Mesendoderm (in vitro differentiated cells): Measurements from ENCODE around the gene MAPK6.
A peak's percentile ranks its signal among the peaks of the same experiment; 100 is the strongest.

ENCODE experiments used
- DNase-seq: peaks from one replicate; pipeline ENCODE4 v3.0.0; 2013
- H2AK5ac ChIP-seq: 2 replicates; pipeline ENCODE4 v1.6.1; 2013; ENCODE audit warnings: low read length, inconsistent platforms
- H2BK120ac ChIP-seq: 2 replicates; pipeline ENCODE4 v1.6.1; 2013; ENCODE audit warnings: low read depth, mild to moderate bottlenecking, low read length, moderate library complexity, mixed read lengths
- H2BK15ac ChIP-seq: replicated peaks from 2 replicates; pipeline ENCODE4 v1.6.1; 2013; ENCODE audit warnings: low read depth, mild to moderate bottlenecking, moderate library complexity
- H2BK5ac ChIP-seq: 2 replicates; pipeline ENCODE4 v1.6.1; 2013; ENCODE audit warnings: low read length, inconsistent platforms
- H3K18ac ChIP-seq: 2 replicates; pipeline ENCODE4 v1.6.1; 2013; ENCODE audit warnings: mild to moderate bottlenecking, low read length, mixed read lengths
- H3K23ac ChIP-seq: one replicate; pipeline ENCODE4 v1.6.1; 2013; ENCODE audit warnings: low read length
- H3K27ac ChIP-seq: 2 replicates; pipeline ENCODE4 v1.5.1; 2013; ENCODE audit warnings: low read depth, mild to moderate bottlenecking, inconsistent platforms, low read length, moderate library complexity
- H3K27me3 ChIP-seq: 2 replicates; pipeline ENCODE4 v1.6.1; 2013; ENCODE audit warnings: low read length, control low read depth, mild to moderate bottlenecking, inconsistent platforms; ENCODE audit not compliant: insufficient read depth, poor library complexity
- H3K36me3 ChIP-seq: 2 replicates; pipeline ENCODE4 v1.6.1; 2013; ENCODE audit warnings: low read length, inconsistent platforms; ENCODE audit not compliant: control insufficient read depth, insufficient read depth
- H3K4ac ChIP-seq: one replicate; pipeline ENCODE4 v1.6.1; 2013; ENCODE audit warnings: low read depth, mild to moderate bottlenecking, low read length, moderate library complexity
- H3K4me1 ChIP-seq: 2 replicates; pipeline ENCODE4 v1.6.1; 2013; ENCODE audit warnings: low read depth, low read length, inconsistent platforms; ENCODE audit not compliant: control insufficient read depth
- H3K4me2 ChIP-seq: 2 replicates; pipeline ENCODE4 v1.6.1; 2013; ENCODE audit warnings: low read length
- H3K4me3 ChIP-seq: 2 replicates; pipeline ENCODE4 v1.5.1; 2013; ENCODE audit warnings: mild to moderate bottlenecking, low read length
- H3K56ac ChIP-seq: one replicate; pipeline ENCODE4 v1.6.1; 2013; ENCODE audit warnings: low read length
- H3K79me1 ChIP-seq: 2 replicates; pipeline ENCODE4 v1.6.1; 2013; ENCODE audit warnings: low read length, inconsistent platforms
- H3K79me2 ChIP-seq: 2 replicates; pipeline ENCODE4 v1.6.1; 2013; ENCODE audit warnings: mild to moderate bottlenecking, low read length; ENCODE audit not compliant: control insufficient read depth, insufficient read depth
- H3K9ac ChIP-seq: 2 replicates; pipeline ENCODE4 v1.6.1; 2013; ENCODE audit warnings: low read length, inconsistent platforms
- H4K5ac ChIP-seq: one replicate; pipeline ENCODE4 v1.6.1; 2013; ENCODE audit warnings: low read length
- H4K8ac ChIP-seq: one replicate; pipeline ENCODE4 v1.6.1; 2013; ENCODE audit warnings: low read depth, mild to moderate bottlenecking, control low read depth, low read length, moderate library complexity
- WGBS: extraction: QIAGEN DNeasy Blood & Tissue Kit; methylation state at CpG from one replicate; pipeline ENCODE4 v1.1.7; 2013; ENCODE audit warnings: low lambda C conversion rate, missing lambda C conversion rate; ENCODE audit not compliant: insufficient coverage; ENCODE audit errors: extremely low coverage; 5-methylcytosine and 5-hydroxymethylcytosine counted together

The MAPK6 gene

DNA sequence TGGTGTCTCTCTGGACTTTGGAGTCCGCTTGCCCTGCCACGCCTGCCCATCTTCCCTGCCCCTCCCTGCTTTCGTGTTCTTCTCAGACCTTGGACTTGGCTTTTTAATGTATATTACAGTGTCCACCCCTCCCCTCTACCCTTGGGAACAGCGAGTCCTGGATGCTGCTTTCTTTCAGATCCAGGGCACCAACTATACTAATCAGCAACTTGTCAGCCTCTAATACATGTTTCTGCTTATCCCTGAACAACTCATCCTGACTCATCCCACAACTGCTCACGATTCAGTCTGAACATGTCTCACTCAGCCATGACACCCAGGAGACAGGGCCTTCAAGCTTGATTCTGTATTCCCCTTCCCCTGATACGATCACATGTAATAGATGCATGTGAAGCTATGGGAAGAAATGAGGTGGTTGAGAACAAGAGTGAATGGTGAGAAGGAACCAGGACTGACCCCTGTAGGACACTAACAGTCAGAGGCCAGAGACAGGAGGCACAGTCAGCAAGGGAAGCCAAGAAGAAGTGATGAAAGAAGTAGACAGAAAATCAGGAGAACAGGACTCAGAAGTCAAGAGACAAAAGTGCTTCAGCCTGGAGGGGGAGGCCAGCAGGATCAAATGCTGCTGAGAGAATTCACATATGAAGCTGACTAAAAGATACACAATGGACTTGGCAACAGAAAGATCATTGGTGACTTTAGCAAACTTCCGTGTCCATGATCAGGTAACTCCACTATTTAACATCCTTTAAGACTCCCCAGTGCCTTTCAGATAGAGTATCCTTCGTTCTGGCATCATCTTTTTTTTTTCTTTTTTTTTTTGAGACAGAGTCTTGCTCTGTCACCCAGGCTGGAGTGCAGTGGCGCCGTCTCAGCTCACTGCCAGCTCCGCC, 58.1 kb downstream of the MAPK6 start:
- Histone ChIP-seq H3K27ac (no peak overlapping the region), H3K56ac (no peak overlapping the region), H3K9ac (no peak overlapping the region)

DNA sequence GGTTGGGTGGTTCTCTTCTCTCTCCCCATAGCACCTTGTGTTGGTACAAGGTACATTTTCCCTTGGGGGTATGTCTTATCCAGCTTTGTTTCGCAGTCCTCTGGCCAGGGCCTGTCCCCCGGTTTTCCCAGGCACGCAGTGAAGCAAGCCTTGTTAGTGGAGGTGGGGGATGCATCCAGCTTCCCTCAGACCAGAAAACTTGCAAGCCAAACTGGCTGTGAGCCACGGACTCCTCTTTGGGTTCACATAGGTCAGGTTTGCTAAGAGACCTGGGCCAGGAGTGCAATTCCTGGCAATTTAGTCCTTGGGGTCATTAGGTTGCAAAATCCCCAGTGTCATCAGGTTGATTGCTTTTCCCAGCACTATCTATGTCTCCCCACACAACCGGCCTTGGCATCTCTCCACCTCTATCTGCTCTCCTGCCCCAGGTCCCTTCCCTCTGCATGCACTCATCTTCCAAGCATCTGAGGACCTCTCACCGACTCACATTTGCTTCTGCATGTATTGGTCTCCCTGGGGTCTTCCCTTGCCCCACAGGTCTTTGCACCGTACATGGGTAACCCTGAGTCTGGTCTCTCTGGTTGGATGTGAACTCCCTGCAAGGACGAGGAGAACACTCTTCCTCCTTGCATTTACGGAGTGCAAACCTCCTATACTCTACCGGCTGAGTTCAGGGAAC, 59.3 kb downstream of the MAPK6 start:
- Histone ChIP-seq H3K4me1 (no peaks in the 10 kb centered on the region), H3K4me3 (no peak overlapping the region), H3K56ac (no peak overlapping the region), H2AK5ac (no peak overlapping the region), H3K4me2 (no peak overlapping the region), H3K18ac (no peak overlapping the region), H2BK120ac (no peak overlapping the region), H3K9ac (no peak overlapping the region), H2BK5ac (no peak overlapping the region), H3K4ac (no peak overlapping the region), H4K5ac (no peak overlapping the region), H3K23ac (no peak overlapping the region), H3K79me2 (no peaks in the 10 kb centered on the region), H3K79me1 (no peaks in the 10 kb centered on the region), H3K27ac (no peak overlapping the region), H2BK15ac (no peak overlapping the region), H3K36me3 (no peaks in the 10 kb centered on the region), H4K8ac (no peak overlapping the region), H3K27me3 (no peaks in the 10 kb centered on the region)
- DNase-seq: no peak
- WGBS: no CpG with 5 or more reads among the region's 10 CpGs

More for the DNA sequence above, 58.1 kb downstream of the MAPK6 start:
- WGBS: no CpG with 5 or more reads among the region's 11 CpGs
- Histone ChIP-seq H4K8ac (no peak overlapping the region), H2BK5ac (no peak overlapping the region), H3K4me3 (no peak overlapping the region), H3K27me3 (no peaks in the 10 kb centered on the region), H3K23ac (no peak overlapping the region), H2BK15ac (no peak overlapping the region), H3K18ac (no peak overlapping the region), H3K79me2 (no peaks in the 10 kb centered on the region), H3K4me2 (no peak overlapping the region), H3K4me1 (no peaks in the 10 kb centered on the region), H3K4ac (no peak overlapping the region), H4K5ac (no peak overlapping the region), H2BK120ac (no peak overlapping the region), H3K36me3 (no peaks in the 10 kb centered on the region), H2AK5ac (no peak overlapping the region), H3K79me1 (no peaks in the 10 kb centered on the region)
- peak; percentile 13 for DNase-seq

DNA sequence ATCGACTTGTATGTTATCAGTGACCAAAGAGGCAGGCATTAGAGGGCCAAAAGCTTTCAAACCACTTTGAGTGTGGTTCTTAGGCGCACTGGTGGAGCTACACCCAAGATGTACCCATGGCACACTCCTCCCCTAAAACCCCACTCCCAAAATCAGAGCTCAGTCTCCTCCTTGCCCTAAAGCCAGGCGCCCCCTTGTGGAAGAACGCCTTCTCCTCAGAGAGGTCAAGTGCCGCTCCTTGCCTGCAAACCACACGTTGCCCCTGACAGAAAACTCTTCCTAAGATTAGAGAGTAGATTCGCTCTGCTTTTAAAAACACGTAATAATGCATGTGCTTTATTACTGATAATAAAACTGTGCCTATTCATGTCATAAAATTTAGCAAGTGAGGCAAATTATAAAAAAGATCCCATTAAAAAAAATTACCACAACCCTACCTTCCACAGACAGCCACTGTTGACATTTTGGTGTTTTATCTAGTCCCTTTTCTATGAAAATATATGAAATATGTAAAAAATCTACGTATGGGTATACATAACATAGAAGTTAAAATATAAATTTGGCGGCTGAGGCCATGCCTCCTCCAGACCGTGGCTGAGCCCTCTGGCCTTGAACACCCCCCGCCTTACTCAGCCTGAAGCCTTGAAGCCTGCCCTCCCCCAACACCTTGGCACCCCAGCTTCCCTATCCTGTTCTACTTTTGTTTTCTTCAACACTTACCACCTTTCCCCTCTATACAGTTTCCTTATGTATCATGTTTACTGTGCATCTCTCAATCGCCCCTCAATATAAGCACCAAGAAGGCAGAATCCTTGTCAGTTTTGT, 60.1 kb downstream of the MAPK6 start:
- no peak overlapping the region for H3K4me2 ChIP-seq
- no peak overlapping the region for H3K18ac ChIP-seq
- H2AK5ac ChIP-seq: no peak overlapping the region
- no peak overlapping the region for H3K4me3 ChIP-seq
- no peaks in the 10 kb centered on the region for H3K79me1 ChIP-seq
- H4K8ac ChIP-seq: no peak overlapping the region
- WGBS: no CpG with 5 or more reads among the region's 13 CpGs
- no peak overlapping the region for H3K23ac ChIP-seq
- H3K4ac ChIP-seq: no peak overlapping the region
- no peak overlapping the region for H2BK5ac ChIP-seq
- H3K9ac ChIP-seq: no peak overlapping the region
- H3K56ac ChIP-seq: no peak overlapping the region
- no peaks in the 10 kb centered on the region for H3K36me3 ChIP-seq
- no peak overlapping the region for H2BK120ac ChIP-seq
- no peak overlapping the region for H2BK15ac ChIP-seq
- DNase-seq: peak; percentile 82
- H3K27ac ChIP-seq: no peak overlapping the region
- H3K4me1 ChIP-seq: no peaks in the 10 kb centered on the region
- no peaks in the 10 kb centered on the region for H3K27me3 ChIP-seq
- H3K79me2 ChIP-seq: no peaks in the 10 kb centered on the region
- no peak overlapping the region for H4K5ac ChIP-seq

DNA sequence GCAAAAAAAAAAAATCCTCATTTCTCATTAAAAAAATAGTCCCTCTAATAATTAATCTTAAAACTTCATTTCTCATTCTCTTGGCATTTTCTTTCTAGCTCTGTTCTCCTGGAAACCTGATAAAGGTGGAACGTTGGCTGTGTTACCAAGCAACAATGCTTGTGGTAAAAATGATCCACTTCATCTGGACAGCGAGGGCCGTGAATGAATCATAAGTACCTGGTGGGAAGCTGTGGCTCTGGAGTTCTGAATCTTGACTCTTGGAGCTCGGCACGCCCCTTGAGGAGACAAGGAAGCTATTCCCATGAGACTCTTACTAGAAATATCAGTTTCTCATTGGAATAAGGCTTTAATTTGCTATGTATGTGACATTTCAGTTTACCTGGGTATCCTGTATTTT, 61.0 kb downstream of the MAPK6 start:
- no peak overlapping the region for H3K56ac ChIP-seq
- no peak overlapping the region for H3K23ac ChIP-seq
- no peak overlapping the region for H2BK5ac ChIP-seq
- H4K8ac ChIP-seq: no peak overlapping the region
- DNase-seq: no peak
- H3K36me3 ChIP-seq: no peaks in the 10 kb centered on the region
- no peaks in the 10 kb centered on the region for H3K79me1 ChIP-seq
- H3K18ac ChIP-seq: no peak overlapping the region
- H3K4me3 ChIP-seq: no peak overlapping the region
- H3K9ac ChIP-seq: no peak overlapping the region
- no peaks in the 10 kb centered on the region for H3K79me2 ChIP-seq
- H3K4me1 ChIP-seq: no peaks in the 10 kb centered on the region
- no peak overlapping the region for H4K5ac ChIP-seq
- H2BK120ac ChIP-seq: no peak overlapping the region
- H3K4ac ChIP-seq: no peak overlapping the region
- WGBS: no CpG with 5 or more reads among the region's 5 CpGs
- no peak overlapping the region for H2BK15ac ChIP-seq
- no peak overlapping the region for H3K27ac ChIP-seq
- no peak overlapping the region for H3K4me2 ChIP-seq
- no peaks in the 10 kb centered on the region for H3K27me3 ChIP-seq
- no peak overlapping the region for H2AK5ac ChIP-seq

DNA sequence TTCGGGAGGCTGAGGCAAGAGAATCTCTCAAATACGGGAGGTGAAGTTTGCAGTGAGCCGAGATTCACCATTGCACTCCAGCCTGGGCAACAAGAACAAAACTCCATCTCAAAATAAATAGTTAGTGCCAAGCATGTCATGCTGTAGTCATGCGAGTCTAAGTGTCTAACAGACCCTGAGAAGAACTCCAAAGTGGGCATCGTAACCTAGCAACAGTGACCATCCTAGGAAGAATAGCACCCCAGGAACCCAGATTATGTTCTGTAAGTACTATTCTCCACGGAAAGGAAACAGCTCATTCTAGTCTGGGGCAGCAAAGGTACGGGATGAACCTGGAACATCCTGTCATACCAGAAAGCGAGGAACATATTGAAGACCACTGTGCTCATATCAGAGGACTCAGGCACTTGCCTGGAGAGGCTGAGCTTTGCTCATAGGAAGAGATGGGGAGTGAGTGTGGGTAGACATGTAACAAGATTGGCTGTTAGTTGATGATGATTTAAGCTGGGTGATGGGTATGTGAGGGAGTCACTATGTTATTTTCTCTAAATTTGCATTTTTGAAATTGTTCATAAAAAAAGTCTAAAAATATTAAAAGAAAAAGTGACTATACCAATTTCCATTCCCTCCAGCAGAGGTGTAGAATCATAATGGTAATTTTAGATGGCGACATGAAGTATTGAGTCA, 61.8 kb downstream of the MAPK6 start:
- H3K27ac ChIP-seq: no peak overlapping the region
- no peak overlapping the region for H3K4me2 ChIP-seq
- H3K4me1 ChIP-seq: no peaks in the 10 kb centered on the region
- no peak overlapping the region for H2BK15ac ChIP-seq
- no peaks in the 10 kb centered on the region for H3K36me3 ChIP-seq
- no peak overlapping the region for H3K18ac ChIP-seq
- no peaks in the 10 kb centered on the region for H3K79me1 ChIP-seq
- no peak overlapping the region for H4K5ac ChIP-seq
- no peak overlapping the region for H3K9ac ChIP-seq
- no CpG with 5 or more reads among the region's 9 CpGs for WGBS
- no peak overlapping the region for H2BK5ac ChIP-seq
- H3K4me3 ChIP-seq: no peak overlapping the region
- no peak overlapping the region for H3K56ac ChIP-seq
- no peak for DNase-seq
- H3K23ac ChIP-seq: no peak overlapping the region
- H3K4ac ChIP-seq: no peak overlapping the region
- H4K8ac ChIP-seq: no peak overlapping the region
- no peaks in the 10 kb centered on the region for H3K79me2 ChIP-seq
- no peak overlapping the region for H2AK5ac ChIP-seq
- H2BK120ac ChIP-seq: no peak overlapping the region
- H3K27me3 ChIP-seq: no peaks in the 10 kb centered on the region
